Measurements from ENCODE around the gene SPATA31A6.
"Not testable (repeated sequence)": the region's sequence is repeated elsewhere in the genome, so short reads cannot be mapped to it uniquely, and the experiment has no call there.

- TF ChIP-seq CTCF, POLR2A (IDR thresholded peaks at IDR 0.05): not testable (repeated sequence)
Observed at GRCh38 chr9:42234610-42235009, 51.2 kb downstream of the SPATA31A6 start.

All from right lobe of liver (tissue), 4 donors.